ENCODE data around the gene CCNY.

The CCNY gene

DNA sequence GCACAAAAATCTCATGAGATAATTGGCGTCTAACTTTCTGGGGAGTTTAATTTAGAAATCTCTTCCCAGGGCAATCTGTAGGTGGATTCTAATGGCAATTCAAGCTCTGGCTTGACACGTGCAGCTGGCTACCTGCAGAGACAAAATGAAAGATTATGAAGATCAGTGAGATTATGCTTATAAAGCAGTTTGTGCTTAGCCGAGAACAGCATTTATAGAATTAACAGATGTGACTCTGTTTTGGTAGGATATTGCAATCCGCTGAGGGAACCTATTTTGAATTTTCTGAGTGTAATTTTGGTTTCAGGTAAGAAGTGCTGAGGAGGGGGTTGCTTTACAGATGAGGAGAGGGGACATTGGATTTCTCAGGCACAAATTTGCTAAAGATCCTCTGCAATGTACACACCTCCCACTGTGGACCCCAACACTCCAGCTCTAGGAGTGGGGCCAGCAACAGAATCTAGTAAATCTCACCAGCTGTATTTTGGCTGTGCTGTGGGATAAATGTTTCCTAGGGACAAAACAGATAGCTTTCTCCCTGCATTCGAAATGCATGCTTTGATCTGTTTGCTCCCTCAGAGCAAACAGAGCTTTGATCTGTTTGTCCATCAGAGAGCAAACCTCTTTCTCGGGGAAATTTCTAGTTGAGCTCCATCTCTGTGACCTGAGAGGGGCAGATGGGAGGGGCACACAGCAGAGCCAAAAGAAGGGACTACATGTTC lies 276.2 kb downstream of the CCNY start:
- Histone ChIP-seq H3K27me3 (ENCODE audit: insufficient read depth, poor library complexity, severe bottlenecking) (no peaks in the 10 kb centered on the region), H3K9me3 (ENCODE audit: severe bottlenecking) (no peaks in the 10 kb centered on the region), H3K27ac (ENCODE audit: poor library complexity, severe bottlenecking) (no peak overlapping the region), H3K4me1 (ENCODE audit: insufficient read depth, poor library complexity, severe bottlenecking) (no peaks in the 10 kb centered on the region), H3K36me3 (ENCODE audit: low read depth) (no peaks in the 10 kb centered on the region), H3K4me3 (ENCODE audit: severe bottlenecking) (no peak overlapping the region)
- no peak for DNase-seq (ENCODE audit: low spot score)
- ATAC-seq (ENCODE audit: low read depth): no peak
- TF ChIP-seq, protein P1, sequence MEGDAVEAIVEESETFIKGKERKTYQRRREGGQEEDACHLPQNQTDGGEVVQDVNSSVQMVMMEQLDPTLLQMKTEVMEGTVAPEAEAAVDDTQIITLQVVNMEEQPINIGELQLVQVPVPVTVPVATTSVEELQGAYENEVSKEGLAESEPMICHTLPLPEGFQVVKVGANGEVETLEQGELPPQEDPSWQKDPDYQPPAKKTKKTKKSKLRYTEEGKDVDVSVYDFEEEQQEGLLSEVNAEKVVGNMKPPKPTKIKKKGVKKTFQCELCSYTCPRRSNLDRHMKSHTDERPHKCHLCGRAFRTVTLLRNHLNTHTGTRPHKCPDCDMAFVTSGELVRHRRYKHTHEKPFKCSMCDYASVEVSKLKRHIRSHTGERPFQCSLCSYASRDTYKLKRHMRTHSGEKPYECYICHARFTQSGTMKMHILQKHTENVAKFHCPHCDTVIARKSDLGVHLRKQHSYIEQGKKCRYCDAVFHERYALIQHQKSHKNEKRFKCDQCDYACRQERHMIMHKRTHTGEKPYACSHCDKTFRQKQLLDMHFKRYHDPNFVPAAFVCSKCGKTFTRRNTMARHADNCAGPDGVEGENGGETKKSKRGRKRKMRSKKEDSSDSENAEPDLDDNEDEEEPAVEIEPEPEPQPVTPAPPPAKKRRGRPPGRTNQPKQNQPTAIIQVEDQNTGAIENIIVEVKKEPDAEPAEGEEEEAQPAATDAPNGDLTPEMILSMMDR (IDR thresholded peaks at IDR 0.05; ENCODE audit: poor library complexity, severe bottlenecking): no peak

DNA sequence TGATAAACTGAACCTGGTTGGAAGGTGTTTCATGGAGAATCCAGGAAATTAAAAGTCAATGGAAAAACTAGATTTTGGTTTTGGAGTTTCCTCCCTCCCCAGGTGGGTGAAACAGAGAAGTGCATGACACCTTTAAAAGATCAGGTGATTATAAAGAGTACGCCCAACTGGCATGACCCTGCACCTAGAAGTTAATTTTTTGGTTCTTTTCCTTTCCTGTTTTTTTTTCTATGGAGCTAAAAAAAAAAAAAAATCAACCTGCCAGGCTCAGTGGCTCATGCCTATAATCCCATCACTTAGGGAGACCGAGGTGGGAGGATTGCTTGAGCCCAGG lies 276.8 kb downstream of the CCNY start:
- H3K36me3 ChIP-seq (ENCODE audit: low read depth): no peaks in the 10 kb centered on the region
- H3K9me3 ChIP-seq (ENCODE audit: severe bottlenecking): no peaks in the 10 kb centered on the region
- no peak for DNase-seq (ENCODE audit: low spot score)
- ATAC-seq (ENCODE audit: low read depth): no peak
- H3K4me1 ChIP-seq (ENCODE audit: insufficient read depth, poor library complexity, severe bottlenecking): no peaks in the 10 kb centered on the region
- TF ChIP-seq, protein P1 (IDR thresholded peaks at IDR 0.05; ENCODE audit: poor library complexity, severe bottlenecking): no peak
- H3K27me3 ChIP-seq (ENCODE audit: insufficient read depth, poor library complexity, severe bottlenecking): no peaks in the 10 kb centered on the region
- H3K27ac ChIP-seq (ENCODE audit: poor library complexity, severe bottlenecking): no peak overlapping the region
- no peak overlapping the region for H3K4me3 ChIP-seq (ENCODE audit: severe bottlenecking)

GRCh38 chr10:35613597-35614226 lies 277.4 kb downstream of the CCNY start:
- DNase-seq (ENCODE audit: low spot score) (no peak), ATAC-seq (ENCODE audit: low read depth) (peak; percentile 73; the same call in 2 of the 3 replicates)
- Histone ChIP-seq H3K36me3 (ENCODE audit: low read depth) (no peaks in the 10 kb centered on the region), H3K27me3 (ENCODE audit: insufficient read depth, poor library complexity, severe bottlenecking) (no peaks in the 10 kb centered on the region), H3K4me3 (ENCODE audit: severe bottlenecking) (no peak overlapping the region), H3K27ac (ENCODE audit: poor library complexity, severe bottlenecking) (no peak overlapping the region), H3K4me1 (ENCODE audit: insufficient read depth, poor library complexity, severe bottlenecking) (no peaks in the 10 kb centered on the region), H3K9me3 (ENCODE audit: severe bottlenecking) (no peaks in the 10 kb centered on the region)
- TF ChIP-seq, protein P1 (IDR thresholded peaks at IDR 0.05; ENCODE audit: poor library complexity, severe bottlenecking): peak; percentile 61

DNA sequence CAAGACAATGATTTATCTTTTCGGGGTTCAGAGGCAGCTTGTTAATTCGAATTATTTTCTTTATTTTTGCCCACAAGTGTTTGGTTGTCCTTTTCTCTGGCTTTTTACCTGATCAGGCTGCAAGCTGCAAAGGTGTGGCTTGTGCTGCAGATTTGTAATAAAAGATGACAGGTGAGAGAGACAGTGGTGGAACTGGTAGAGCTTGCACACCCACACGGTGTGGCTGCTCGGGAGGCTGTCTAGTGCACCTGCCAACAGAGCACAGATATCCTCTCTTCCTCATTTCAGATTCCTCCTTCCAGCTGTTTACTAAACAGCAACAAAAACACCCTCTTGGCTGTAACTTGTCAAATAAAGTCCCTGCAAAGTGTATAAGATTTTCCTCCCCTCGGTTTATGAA lies 278.0 kb downstream of the CCNY start:
- no peaks in the 10 kb centered on the region for H3K4me1 ChIP-seq (ENCODE audit: insufficient read depth, poor library complexity, severe bottlenecking)
- no peaks in the 10 kb centered on the region for H3K9me3 ChIP-seq (ENCODE audit: severe bottlenecking)
- no peak overlapping the region for H3K27ac ChIP-seq (ENCODE audit: poor library complexity, severe bottlenecking)
- H3K27me3 ChIP-seq (ENCODE audit: insufficient read depth, poor library complexity, severe bottlenecking): no peaks in the 10 kb centered on the region
- H3K4me3 ChIP-seq (ENCODE audit: severe bottlenecking): no peak overlapping the region
- TF ChIP-seq, protein P1 (IDR thresholded peaks at IDR 0.05; ENCODE audit: poor library complexity, severe bottlenecking): no peak
- DNase-seq (ENCODE audit: low spot score) (no peak), ATAC-seq (ENCODE audit: low read depth) (no peak)
- H3K36me3 ChIP-seq (ENCODE audit: low read depth): no peaks in the 10 kb centered on the region

All from RWPE2 (cell line).